Neuronal stem cell (in vitro differentiated cells): ENCODE data around the gene COX7A2.

Source experiments
- DNase-seq: peaks from one replicate; pipeline ENCODE4 v3.0.0-alpha.2; 2013; ENCODE audit warnings: low spot score
- H2AFZ ChIP-seq: one replicate; pipeline ENCODE4 v1.6.1; 2013; ENCODE audit warnings: mild to moderate bottlenecking, low read length, inconsistent platforms
- H2AK5ac ChIP-seq: 2 replicates; pipeline ENCODE4 v1.6.1; 2013; ENCODE audit warnings: low read depth, mild to moderate bottlenecking, inconsistent platforms, low read length, moderate library complexity, mixed read lengths
- H2BK120ac ChIP-seq: 2 replicates; pipeline ENCODE4 v1.6.1; 2013; ENCODE audit warnings: low read depth, mild to moderate bottlenecking, inconsistent platforms, low read length, moderate library complexity, mixed read lengths
- H2BK12ac ChIP-seq: one replicate; pipeline ENCODE4 v1.6.1; 2013; ENCODE audit warnings: low read length, inconsistent platforms
- H2BK15ac ChIP-seq: 2 replicates; pipeline ENCODE4 v1.6.1; 2013; ENCODE audit warnings: mild to moderate bottlenecking, low read length, inconsistent platforms, mixed read lengths
- H2BK5ac ChIP-seq: one replicate; pipeline ENCODE4 v1.6.1; 2013; ENCODE audit warnings: inconsistent platforms, mild to moderate bottlenecking, low read length, moderate library complexity
- H3K14ac ChIP-seq: one replicate; pipeline ENCODE4 v1.6.1; 2013; ENCODE audit warnings: low read length, inconsistent platforms
- H3K18ac ChIP-seq: 2 replicates; pipeline ENCODE4 v1.6.1; 2013; ENCODE audit warnings: low read length, inconsistent platforms
- H3K23ac ChIP-seq: 2 replicates; pipeline ENCODE4 v1.6.1; 2013; ENCODE audit warnings: low read depth, mild to moderate bottlenecking, mixed read lengths, low read length, inconsistent platforms; ENCODE audit not compliant: poor library complexity
- H3K27ac ChIP-seq: replicated peaks from 3 replicates; pipeline ENCODE4 v1.5.1; 2013; ENCODE audit warnings: low read length, inconsistent platforms
- H3K27me3 ChIP-seq, 3 experiments: 2 replicates each; pipeline ENCODE4 v1.6.1; 2013; ENCODE audit warnings: low read length in 3 of 3, mild to moderate bottlenecking in 2 of 3, inconsistent platforms in 1 of 3, low read depth in 1 of 3, mixed read lengths in 1 of 3, moderate library complexity in 1 of 3; ENCODE audit not compliant: control insufficient read depth in 3 of 3, insufficient read depth in 3 of 3
- H3K36me3 ChIP-seq, 2 donors: replicated peaks in 1 of 2; 2 replicates each; pipeline ENCODE4 v1.6.1; 2013; ENCODE audit warnings: low read length in 2 of 2; ENCODE audit not compliant: control insufficient read depth in 2 of 2, insufficient read depth in 2 of 2
- H3K4ac ChIP-seq: 2 replicates; pipeline ENCODE4 v1.6.1; 2013; ENCODE audit warnings: inconsistent platforms, mild to moderate bottlenecking, low read length, moderate library complexity
- H3K4me1 ChIP-seq, 2 donors: 1 replicate in 1 of 2; 2 replicates in 1 of 2; pipeline ENCODE4 v1.6.1; 2013; ENCODE audit warnings: low read length in 2 of 2, low read depth in 1 of 2; ENCODE audit not compliant: control insufficient read depth in 2 of 2, insufficient read depth in 1 of 2
- H3K4me2 ChIP-seq: one replicate; pipeline ENCODE4 v1.6.1; 2013; ENCODE audit warnings: mild to moderate bottlenecking, low read length, inconsistent platforms; ENCODE audit not compliant: insufficient read depth, poor library complexity, severe bottlenecking
- H3K4me3 ChIP-seq, 2 donors: 2 replicates each; pipeline ENCODE4 v1.5.1; 2013; ENCODE audit warnings: low read length in 2 of 2, mild to moderate bottlenecking in 2 of 2, inconsistent platforms in 1 of 2, moderate library complexity in 1 of 2
- H3K79me1 ChIP-seq: one replicate; pipeline ENCODE4 v1.6.1; 2013; ENCODE audit warnings: low read depth, mild to moderate bottlenecking, inconsistent platforms, low read length, moderate library complexity
- H3K9ac ChIP-seq: one replicate; pipeline ENCODE4 v1.6.1; 2013; ENCODE audit warnings: mild to moderate bottlenecking, low read depth, low read length, inconsistent platforms; ENCODE audit not compliant: poor library complexity
- H3K9me3 ChIP-seq, 2 donors: replicated peaks in 1 of 2; 2 replicates each; pipeline versions ENCODE3 to v1.6.1; 2013; ENCODE audit warnings: low read length in 2 of 2, mild to moderate bottlenecking in 2 of 2, inconsistent platforms in 1 of 2, low read depth in 1 of 2, mixed read lengths in 1 of 2, moderate library complexity in 1 of 2; ENCODE audit not compliant: control insufficient read depth in 2 of 2, insufficient read depth in 1 of 2
- H4K8ac ChIP-seq: one replicate; pipeline ENCODE4 v1.6.1; 2013; ENCODE audit warnings: low read depth, mild to moderate bottlenecking, inconsistent platforms, low read length, moderate library complexity
- H4K91ac ChIP-seq: one replicate; pipeline ENCODE4 v1.6.1; 2013; ENCODE audit warnings: low read length, low read depth, mild to moderate bottlenecking, inconsistent platforms; ENCODE audit not compliant: poor library complexity
- WGBS, 2 donors: extraction: QIAGEN DNeasy Blood & Tissue Kit; methylation state at CpG; one replicate each; pipeline ENCODE4 v1.1.7; 2013; ENCODE audit warnings: missing lambda C conversion rate in 2 of 2, mixed read lengths in 1 of 2; ENCODE audit not compliant: insufficient read length in 2 of 2, insufficient replicate concordance in 1 of 2; ENCODE audit errors: extremely low coverage in 2 of 2; 5-methylcytosine and 5-hydroxymethylcytosine counted together

Gene COX7A2

GRCh38 chr6:75290136-75290945 is 46.7 kb upstream of the COX7A2 start:
- H2AFZ ChIP-seq, result no peak overlapping the region
- no peak overlapping the region for H2BK15ac ChIP-seq
- H3K23ac ChIP-seq, result no peak overlapping the region
- H2BK12ac ChIP-seq, result no peak overlapping the region
- H3K4me2 ChIP-seq, result no peak overlapping the region
- H3K4ac ChIP-seq, result no peak overlapping the region
- H4K91ac ChIP-seq, result no peak overlapping the region
- H3K4me3 ChIP-seq, result no peak overlapping the region
- no peak overlapping the region for H2AK5ac ChIP-seq
- no peak overlapping the region for H3K9ac ChIP-seq
- no peaks in the 10 kb centered on the region for H3K9me3 ChIP-seq
- peaks cover 7 to 17% of the 10 kb centered on the region in 2 donors for H3K4me1 ChIP-seq
- H3K27ac ChIP-seq, result no peak overlapping the region
- no peaks in the 10 kb centered on the region for H3K36me3 ChIP-seq
- no peak overlapping the region for H2BK5ac ChIP-seq
- no peak overlapping the region for H4K8ac ChIP-seq
- H3K79me1 ChIP-seq, result no peaks in the 10 kb centered on the region
- DNase-seq, result no peak
- H3K18ac ChIP-seq, result no peak overlapping the region
- H3K14ac ChIP-seq, result no peak overlapping the region
- H2BK120ac ChIP-seq, result no peak overlapping the region
- WGBS, 2 donors, result no CpG with 5 or more reads among the region's 7 CpGs
- H3K27me3 ChIP-seq, result no peaks in the 10 kb centered on the region

DNA sequence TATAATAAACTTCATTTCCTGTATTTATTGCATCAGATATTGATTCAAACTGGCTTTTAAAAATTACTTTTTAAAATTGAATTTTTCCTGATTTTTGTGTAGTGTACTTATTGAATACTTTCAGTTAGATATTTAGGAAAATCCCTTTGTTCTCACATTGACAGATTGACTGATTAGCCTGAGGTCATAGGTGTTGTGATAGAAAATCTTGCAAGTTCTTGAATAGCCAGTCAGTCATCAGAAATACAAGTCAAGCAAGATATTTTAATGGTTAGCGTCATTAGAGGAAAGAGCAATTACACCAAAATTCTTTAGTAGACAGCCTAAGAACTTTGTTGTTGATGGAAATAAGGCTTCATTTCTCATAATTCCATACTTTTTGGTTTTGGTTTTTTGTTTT is 44.4 kb upstream of the COX7A2 start:
- Histone ChIP-seq H2BK12ac (no peak overlapping the region), H3K9ac (no peak overlapping the region), H4K8ac (no peak overlapping the region), H3K18ac (no peak overlapping the region), H3K27ac (no peak overlapping the region), H2BK5ac (no peak overlapping the region), H3K23ac (no peak overlapping the region), H2BK15ac (no peak overlapping the region), H3K27me3 (no peaks in the 10 kb centered on the region), H2AK5ac (no peak overlapping the region), H3K4ac (no peak overlapping the region), H4K91ac (no peak overlapping the region), H3K14ac (no peak overlapping the region), H3K79me1 (peaks cover 6% of the 10 kb centered on the region), H3K9me3 (no peaks in the 10 kb centered on the region), H3K36me3 (no peaks in the 10 kb centered on the region), H3K4me1 (peaks cover 7 to 19% of the 10 kb centered on the region in 2 donors), H3K4me2 (no peak overlapping the region), H2AFZ (no peak overlapping the region), H3K4me3 (no peak overlapping the region), H2BK120ac (no peak overlapping the region)
- no peak for DNase-seq
- no CpG with 5 or more reads among the region's 1 CpG for WGBS, 2 donors

DNA sequence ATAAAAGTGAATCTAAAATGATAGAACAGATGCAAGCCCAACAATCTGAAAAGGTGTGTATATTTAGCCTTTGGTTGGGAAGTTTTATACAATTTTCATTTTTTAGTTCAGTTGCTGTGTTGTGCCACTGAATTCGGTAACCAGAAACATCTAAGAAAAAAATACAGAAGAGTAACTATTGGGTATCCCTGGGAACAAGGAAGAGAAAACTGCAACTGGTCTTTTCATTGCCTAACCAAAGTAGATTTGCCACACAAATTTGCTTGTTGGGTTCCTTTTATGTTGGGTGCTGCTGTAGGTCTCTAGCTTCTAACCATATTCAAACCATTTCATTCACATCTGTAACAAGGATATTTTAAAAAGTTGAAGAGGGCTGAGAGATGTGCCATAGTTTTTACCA is 43.8 kb upstream of the COX7A2 start:
- WGBS, 2 donors, result no CpG with 5 or more reads among the region's 1 CpG
- Histone ChIP-seq H3K79me1 (peaks cover 6% of the 10 kb centered on the region), H3K4me1 (peaks cover 7 to 23% of the 10 kb centered on the region in 2 donors), H2AK5ac (no peak overlapping the region), H3K4me3 (no peak overlapping the region), H3K9ac (no peak overlapping the region), H3K23ac (no peak overlapping the region), H2BK12ac (no peak overlapping the region), H3K4me2 (no peak overlapping the region), H3K36me3 (no peaks in the 10 kb centered on the region), H3K27ac (no peak overlapping the region), H3K27me3 (no peaks in the 10 kb centered on the region), H2AFZ (no peak overlapping the region), H2BK15ac (no peak overlapping the region), H3K18ac (no peak overlapping the region), H3K9me3 (no peaks in the 10 kb centered on the region), H3K14ac (no peak overlapping the region), H3K4ac (no peak overlapping the region), H2BK5ac (no peak overlapping the region), H4K91ac (no peak overlapping the region), H4K8ac (no peak overlapping the region), H2BK120ac (no peak overlapping the region)
- no peak for DNase-seq

DNA sequence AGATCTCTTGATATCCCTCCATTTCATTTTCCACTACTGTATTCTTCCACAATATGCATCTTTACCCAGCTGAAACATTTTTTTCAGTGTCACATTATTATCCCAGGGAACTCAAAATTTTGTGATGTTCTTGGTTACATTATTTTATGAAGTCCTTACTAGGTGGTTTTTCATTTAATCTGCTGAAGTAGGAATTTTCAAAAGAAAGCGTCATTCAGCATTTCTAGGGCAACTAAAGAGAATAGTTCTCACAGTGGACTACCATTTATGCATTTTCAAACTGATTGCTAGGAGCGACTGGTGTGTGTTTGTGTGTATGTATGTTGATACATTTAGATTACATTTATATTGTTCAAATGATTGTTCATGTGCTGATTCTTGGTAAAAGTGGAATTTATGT is 43.4 kb upstream of the COX7A2 start:
- no peak overlapping the region for H3K4me3 ChIP-seq
- no peak overlapping the region for H2AFZ ChIP-seq
- no peak overlapping the region for H3K4me2 ChIP-seq
- no peak overlapping the region for H4K91ac ChIP-seq
- no peak overlapping the region for H3K4ac ChIP-seq
- no peaks in the 10 kb centered on the region for H3K9me3 ChIP-seq
- no peak overlapping the region for H3K14ac ChIP-seq
- no peak overlapping the region for H2BK120ac ChIP-seq
- no peak overlapping the region for H3K18ac ChIP-seq
- H3K79me1 ChIP-seq, result peaks cover 6% of the 10 kb centered on the region
- DNase-seq, result no peak
- peaks cover 7 to 27% of the 10 kb centered on the region in 2 donors for H3K4me1 ChIP-seq
- H3K23ac ChIP-seq, result no peak overlapping the region
- no CpG with 5 or more reads among the region's 2 CpGs for WGBS, 2 donors
- no peak overlapping the region for H2BK15ac ChIP-seq
- no peak overlapping the region for H2BK12ac ChIP-seq
- H3K27ac ChIP-seq, result no peak overlapping the region
- no peak overlapping the region for H2BK5ac ChIP-seq
- no peak overlapping the region for H2AK5ac ChIP-seq
- no peaks in the 10 kb centered on the region for H3K27me3 ChIP-seq
- no peak overlapping the region for H3K9ac ChIP-seq
- no peak overlapping the region for H4K8ac ChIP-seq
- no peaks in the 10 kb centered on the region for H3K36me3 ChIP-seq
